Dendritic cell treated with granulocyte-macrophage colony-stimulating factor and Interleukin-4, amounts not matched to agents 40 ng/mL and 50 ng/mL, for 4 days (primary cell): ENCODE data around the gene PIP5K1C.
"Not testable (repeated sequence)": the region's sequence is repeated elsewhere in the genome, so short reads cannot be mapped to it uniquely, and the experiment has no call there.

Experiments
- H3K27ac Mint-ChIP-seq: one replicate; pipeline ENCODE4 v1.8.0; 2022; ENCODE audit warnings: mild to moderate bottlenecking, mixed read lengths
- H3K27me3 Mint-ChIP-seq: one replicate; pipeline ENCODE4 v1.8.0; 2022; ENCODE audit warnings: mild to moderate bottlenecking, mixed read lengths
- H3K36me3 Mint-ChIP-seq: one replicate; pipeline ENCODE4 v1.8.0; 2022; ENCODE audit warnings: low read depth, mixed read lengths
- H3K4me1 Mint-ChIP-seq: one replicate; pipeline ENCODE4 v1.8.0; 2022; ENCODE audit warnings: low read depth, mixed read lengths
- H3K4me3 Mint-ChIP-seq: one replicate; pipeline ENCODE4 v1.8.0; 2022; ENCODE audit warnings: mild to moderate bottlenecking, moderate library complexity, mixed read lengths
- H3K9me3 Mint-ChIP-seq: one replicate; pipeline ENCODE4 v1.8.0; 2022; ENCODE audit warnings: mixed read lengths
- intact Hi-C: fragments of 100-400 bp; cut with micrococcal nuclease; formaldehyde crosslinking; loops from one replicate; pipeline ENCODE4 v1.15.0; 2022

The PIP5K1C gene

DNA sequence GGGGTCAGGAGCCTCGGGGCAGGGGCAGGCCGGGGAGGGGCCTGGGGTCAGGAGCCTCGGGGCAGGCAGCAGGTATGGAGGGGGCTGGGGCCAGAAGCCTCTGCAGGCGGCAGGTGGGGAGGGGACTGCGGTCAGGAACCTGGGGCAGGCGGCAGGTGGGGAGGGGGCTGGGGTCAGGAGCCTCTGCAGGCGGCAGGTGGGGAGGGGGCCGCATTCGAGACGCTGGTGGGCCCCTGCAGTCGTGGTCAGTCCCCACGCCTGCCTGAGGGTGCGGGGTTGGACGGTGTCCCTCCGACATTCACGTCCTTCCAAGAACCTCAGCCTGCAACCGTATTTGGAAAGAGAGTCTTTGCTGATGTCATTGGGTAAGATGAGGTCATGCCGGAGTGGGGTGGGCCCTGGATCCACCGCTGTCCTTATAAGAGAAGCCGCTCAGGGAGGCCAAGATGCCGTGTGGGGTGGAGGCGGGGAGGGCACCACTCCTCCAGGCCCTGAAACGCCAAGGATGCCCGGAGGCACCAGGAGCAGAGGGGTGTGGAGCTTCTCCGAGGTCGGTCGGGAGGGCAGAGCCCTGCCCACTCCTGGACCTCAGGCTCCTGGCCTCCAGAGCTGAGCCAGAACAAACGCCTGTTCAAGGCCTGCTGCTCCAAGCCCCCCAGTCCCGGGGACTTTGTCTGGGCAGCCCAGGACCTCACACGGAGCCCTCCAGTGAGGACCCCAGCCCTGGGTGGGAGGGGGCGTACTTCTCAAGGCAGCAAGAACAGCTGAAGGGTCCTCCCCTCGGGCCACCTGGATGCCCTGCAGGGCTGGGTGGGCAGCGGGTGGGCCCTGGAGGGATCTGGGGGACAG lies 30.1 kb downstream of the PIP5K1C start:
- Mint-ChIP-seq H3K9me3 (no peaks in the 10 kb centered on the region), H3K27me3 (no peaks in the 10 kb centered on the region), H3K36me3 (peaks cover 56% of the 10 kb centered on the region), H3K27ac (peak overlapping the region; percentile 85), H3K4me1 (peaks cover 88% of the 10 kb centered on the region), H3K4me3 (no peak overlapping the region)
- intact Hi-C loops = loop anchor here (5.0 kb wide), 1 partner anchor 37 kb away; the partner anchor contains the start of gene TJP3

GRCh38 chr19:3669082-3669946 lies 31.0 kb downstream of the PIP5K1C start:
- H3K27me3 Mint-ChIP-seq = no peaks in the 10 kb centered on the region
- no peaks in the 10 kb centered on the region for H3K9me3 Mint-ChIP-seq
- H3K36me3 Mint-ChIP-seq = peaks cover 56% of the 10 kb centered on the region
- peaks cover 81% of the 10 kb centered on the region for H3K4me1 Mint-ChIP-seq
- intact Hi-C loops = loop anchor here (5.0 kb wide), 1 partner anchor 38 kb away; the partner anchor contains the start of gene TJP3
- H3K4me3 Mint-ChIP-seq = no peak overlapping the region
- H3K27ac Mint-ChIP-seq = peak overlapping the region; percentile 31

GRCh38 chr19:3668331-3669081 lies 31.8 kb downstream of the PIP5K1C start:
- H3K27me3 Mint-ChIP-seq = no peaks in the 10 kb centered on the region
- no peak overlapping the region for H3K4me3 Mint-ChIP-seq
- H3K4me1 Mint-ChIP-seq = peaks cover 73% of the 10 kb centered on the region
- H3K27ac Mint-ChIP-seq = peak overlapping the region; percentile 31
- intact Hi-C loops = loop anchor here (5.0 kb wide), 1 partner anchor 39 kb away; the partner anchor contains the start of gene TJP3
- H3K9me3 Mint-ChIP-seq = no peaks in the 10 kb centered on the region
- H3K36me3 Mint-ChIP-seq = peaks cover 64% of the 10 kb centered on the region

DNA sequence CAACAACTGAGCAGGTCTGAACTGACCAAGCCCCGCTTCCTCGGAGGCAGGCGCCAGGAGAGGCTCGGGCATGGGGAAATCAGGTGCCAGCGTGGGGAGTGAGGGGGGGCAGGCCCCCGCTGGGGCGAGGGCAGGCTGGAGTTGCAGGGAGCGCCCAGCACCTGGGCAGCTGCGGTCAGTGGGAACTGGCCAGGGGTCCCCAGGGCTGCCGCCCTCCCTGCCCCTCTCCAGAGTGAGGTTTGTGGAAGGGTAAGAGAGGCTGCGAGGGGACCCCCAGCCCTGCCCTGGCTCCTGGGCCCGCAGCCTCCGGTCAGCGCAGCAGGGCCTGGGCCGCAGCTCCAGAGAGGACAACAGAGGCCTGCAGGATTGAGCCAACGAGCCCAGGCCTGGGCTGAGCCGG lies 32.5 kb downstream of the PIP5K1C start:
- peak overlapping the region; percentile 26 for H3K27ac Mint-ChIP-seq
- peaks cover 72% of the 10 kb centered on the region for H3K36me3 Mint-ChIP-seq
- H3K27me3 Mint-ChIP-seq = no peaks in the 10 kb centered on the region
- H3K9me3 Mint-ChIP-seq = no peaks in the 10 kb centered on the region
- H3K4me1 Mint-ChIP-seq = peaks cover 66% of the 10 kb centered on the region
- intact Hi-C loops = loop anchor here (5.0 kb wide), 1 partner anchor 40 kb away; the partner anchor contains the start of gene TJP3
- no peak overlapping the region for H3K4me3 Mint-ChIP-seq

DNA sequence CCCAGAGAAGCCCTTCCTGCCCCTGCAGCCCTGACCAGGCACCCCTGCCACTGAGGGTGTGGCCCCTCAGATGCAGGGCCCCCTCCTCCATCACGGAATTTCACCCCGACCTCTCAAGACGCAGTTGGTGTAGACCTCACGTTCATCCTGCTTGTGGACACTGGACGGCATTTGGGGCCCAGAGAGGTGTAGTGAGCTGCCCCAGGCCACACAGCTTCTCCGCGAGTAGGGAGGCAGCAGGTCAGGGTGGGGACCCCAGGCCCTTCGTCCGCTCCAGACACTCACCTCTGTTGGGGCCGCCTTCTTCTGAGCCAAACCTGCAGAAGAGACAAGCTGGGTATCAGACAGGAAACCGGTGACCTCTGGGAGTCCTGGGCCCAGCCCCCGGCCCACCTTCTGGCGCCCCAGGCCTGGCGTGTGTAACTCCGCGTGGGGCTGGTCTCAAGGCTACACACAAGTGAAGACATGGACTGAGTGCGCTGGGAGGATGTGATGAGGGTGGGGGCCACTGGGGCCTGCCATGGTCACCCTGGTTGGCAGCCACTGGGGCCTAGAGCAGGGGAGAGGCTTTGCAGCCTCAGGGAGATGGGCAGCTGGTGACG lies 33.1 kb downstream of the PIP5K1C start:
- H3K9me3 Mint-ChIP-seq = no peaks in the 10 kb centered on the region
- no peak overlapping the region for H3K4me3 Mint-ChIP-seq
- peaks cover 78% of the 10 kb centered on the region for H3K36me3 Mint-ChIP-seq
- H3K27me3 Mint-ChIP-seq = no peaks in the 10 kb centered on the region
- peaks cover 60% of the 10 kb centered on the region for H3K4me1 Mint-ChIP-seq
- intact Hi-C loops = loop anchor here (5.0 kb wide), 1 partner anchor 40 kb away; the partner anchor contains the start of gene TJP3
- H3K27ac Mint-ChIP-seq = peak overlapping the region; percentile 26

DNA sequence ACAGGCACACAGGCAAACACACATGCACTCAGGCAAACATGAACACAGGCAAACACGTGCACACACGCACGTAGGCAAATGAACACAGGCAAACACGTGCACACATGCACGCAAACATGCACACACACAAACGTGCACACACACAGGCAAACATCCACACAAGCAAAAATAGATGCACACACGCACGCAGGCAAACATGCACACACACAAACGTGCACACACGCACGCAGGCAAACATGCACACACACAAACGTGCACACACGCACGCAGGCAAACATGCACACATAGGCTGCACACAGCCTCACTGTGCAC lies 33.8 kb downstream of the PIP5K1C start:
- not testable (repeated sequence) for H3K9me3 Mint-ChIP-seq, H3K4me3 Mint-ChIP-seq, H3K27me3 Mint-ChIP-seq, H3K27ac Mint-ChIP-seq
- Mint-ChIP-seq H3K4me1 (peaks cover 53% of the 10 kb centered on the region), H3K36me3 (peaks cover 84% of the 10 kb centered on the region)
- intact Hi-C loops = loop anchor here (5.0 kb wide), 1 partner anchor 41 kb away; the partner anchor contains the start of gene TJP3

DNA sequence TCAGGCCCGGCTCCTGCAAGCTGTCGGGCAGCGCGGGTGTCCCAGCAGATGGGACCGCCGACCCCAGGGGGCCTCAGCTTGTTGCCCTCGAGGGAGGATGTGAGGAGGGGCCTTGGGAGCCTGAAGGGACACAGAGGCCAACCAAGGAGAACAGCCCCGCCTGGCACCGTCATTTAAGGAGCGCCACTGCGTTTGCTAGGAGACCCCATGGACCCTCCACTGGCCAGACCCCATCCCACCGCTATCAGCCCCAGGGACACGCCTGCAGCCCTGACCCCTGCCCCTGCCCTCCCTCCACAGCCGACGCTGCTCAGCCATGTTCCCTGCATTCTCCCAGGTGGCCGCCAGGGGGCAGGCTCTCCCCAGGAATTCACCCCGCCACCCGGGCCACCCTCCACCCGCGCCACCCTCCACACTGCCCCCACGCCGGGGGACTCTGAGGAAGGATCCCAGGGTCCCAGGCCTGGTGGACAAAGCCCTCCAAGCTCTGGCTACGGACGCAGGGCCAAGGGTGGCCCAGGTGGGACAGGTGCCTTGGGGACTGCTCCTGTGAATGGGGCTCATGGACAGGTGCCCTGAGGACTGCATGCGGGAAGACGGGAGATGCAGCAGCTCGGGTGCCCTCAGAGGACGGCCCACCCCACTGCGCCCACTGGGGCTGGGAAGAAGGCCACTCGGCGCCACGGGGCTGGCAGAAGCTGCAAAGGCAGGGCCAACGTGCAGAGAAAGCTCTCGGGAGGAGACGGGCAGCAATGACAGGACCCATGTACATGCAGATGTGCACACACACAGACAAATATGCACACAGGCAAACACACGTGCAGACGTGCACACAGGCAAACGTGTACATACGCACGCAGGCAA lies 34.4 kb downstream of the PIP5K1C start:
- H3K36me3 Mint-ChIP-seq = peaks cover 90% of the 10 kb centered on the region
- H3K4me1 Mint-ChIP-seq = peaks cover 47% of the 10 kb centered on the region
- no peak overlapping the region for H3K27ac Mint-ChIP-seq
- intact Hi-C loops = loop anchor here (5.0 kb wide), 1 partner anchor 41 kb away; the partner anchor contains the start of gene TJP3
- H3K27me3 Mint-ChIP-seq = no peaks in the 10 kb centered on the region
- no peaks in the 10 kb centered on the region for H3K9me3 Mint-ChIP-seq
- no peak overlapping the region for H3K4me3 Mint-ChIP-seq

GRCh38 chr19:3664879-3665642 lies 35.2 kb downstream of the PIP5K1C start:
- Mint-ChIP-seq H3K9me3 (no peaks in the 10 kb centered on the region), H3K4me3 (no peak overlapping the region), H3K4me1 (peaks cover 39% of the 10 kb centered on the region), H3K27me3 (no peaks in the 10 kb centered on the region), H3K36me3 (peaks cover 96% of the 10 kb centered on the region), H3K27ac (no peak overlapping the region)
- intact Hi-C loops = loop anchor here (5.0 kb wide), 1 partner anchor 42 kb away; the partner anchor contains the start of gene TJP3

DNA sequence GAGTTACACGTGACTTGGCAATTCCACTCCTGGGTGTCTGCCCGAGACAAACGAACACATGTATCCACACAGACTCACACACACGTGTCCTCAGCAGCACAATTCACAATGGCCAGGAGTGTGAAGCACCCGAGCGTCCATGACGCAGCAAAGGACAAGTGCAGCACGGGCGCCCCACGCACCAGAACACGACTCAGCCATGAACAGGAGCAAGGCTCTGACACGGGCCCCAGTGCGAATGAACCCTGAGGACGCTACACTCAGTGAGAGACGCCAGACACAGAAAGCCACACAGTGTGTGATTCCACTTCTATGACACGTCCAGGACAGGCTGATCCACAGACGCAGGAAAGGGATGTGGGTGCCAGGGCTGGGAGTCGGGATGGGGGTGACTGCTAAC lies 36.4 kb downstream of the PIP5K1C start:
- Mint-ChIP-seq H3K27ac (no peak overlapping the region), H3K4me1 (peaks cover 27% of the 10 kb centered on the region), H3K9me3 (no peaks in the 10 kb centered on the region), H3K27me3 (no peaks in the 10 kb centered on the region), H3K36me3 (peaks cover 96% of the 10 kb centered on the region), H3K4me3 (no peak overlapping the region)
- intact Hi-C loops = no loop called here

DNA sequence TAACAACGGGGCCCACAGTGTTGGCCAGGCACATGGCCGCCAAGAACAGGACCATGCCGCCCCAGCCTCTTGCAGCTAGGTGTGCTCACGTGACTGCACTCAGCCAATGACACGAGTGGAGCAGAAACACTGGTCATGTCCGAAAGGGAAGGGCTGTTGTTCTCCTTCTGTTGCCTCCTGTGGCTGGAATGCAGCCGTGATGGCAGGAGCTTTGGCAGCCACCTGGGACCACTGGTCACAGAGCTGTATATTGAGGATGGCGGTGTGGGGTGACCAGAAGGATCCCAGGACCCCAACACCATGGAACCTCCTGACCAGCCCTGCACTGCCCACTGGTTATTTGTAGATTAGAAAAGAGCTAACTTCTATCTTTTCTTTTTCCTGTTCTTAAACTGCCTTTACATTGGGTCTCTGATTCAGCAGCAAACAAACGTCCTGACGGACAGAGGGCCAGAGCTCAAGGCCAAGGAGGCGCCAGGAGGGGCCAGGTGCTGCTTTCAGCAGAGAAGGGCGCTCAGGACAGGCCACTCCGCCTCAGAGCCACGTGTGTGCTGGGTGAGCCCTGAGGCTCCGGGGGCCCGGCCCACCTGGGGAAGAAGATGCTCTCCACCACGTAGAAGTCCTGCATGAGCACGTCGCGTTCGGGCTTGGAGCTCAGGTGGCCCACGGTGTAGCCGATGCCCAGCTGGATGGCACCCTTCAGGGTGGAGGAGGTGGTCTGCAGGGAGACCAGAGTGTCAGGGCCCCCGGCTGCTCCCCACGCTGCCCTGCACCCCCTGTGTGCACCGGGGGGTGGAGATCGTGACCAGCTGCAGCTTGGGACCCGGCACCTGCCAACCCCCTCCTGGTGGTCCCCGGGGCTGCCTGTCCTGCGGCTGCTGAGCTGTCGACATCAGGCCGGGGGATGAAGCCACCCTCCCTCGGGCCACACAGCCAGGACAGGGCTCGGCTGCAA lies 38.7 kb downstream of the PIP5K1C start:
- H3K4me3 Mint-ChIP-seq = no peak overlapping the region
- no peaks in the 10 kb centered on the region for H3K27me3 Mint-ChIP-seq
- H3K36me3 Mint-ChIP-seq = peaks cover 96% of the 10 kb centered on the region
- no peaks in the 10 kb centered on the region for H3K9me3 Mint-ChIP-seq
- H3K27ac Mint-ChIP-seq = no peak overlapping the region
- H3K4me1 Mint-ChIP-seq = peaks cover 8% of the 10 kb centered on the region
- intact Hi-C loops = no loop called here

- H3K4me1 Mint-ChIP-seq = no peaks in the 10 kb centered on the region
- no peak overlapping the region for H3K27ac Mint-ChIP-seq
- H3K36me3 Mint-ChIP-seq = peaks cover 96% of the 10 kb centered on the region
- intact Hi-C loops = no loop called here
- no peaks in the 10 kb centered on the region for H3K9me3 Mint-ChIP-seq
- no peak overlapping the region for H3K4me3 Mint-ChIP-seq
- no peaks in the 10 kb centered on the region for H3K27me3 Mint-ChIP-seq
These were observed 39.6 kb downstream of the PIP5K1C start for GRCh38 chr19:3660493-3661219.
